Psoas muscle (tissue), 8 donors: ENCODE measurements around the gene TM2D1. TPM values are rescaled to one million over a fixed set of nuclear protein-coding genes. Genes with fewer than 3 reads are reported as not detected.

Source experiments
- ATAC-seq, 4 donors: fragments of 200-7000 bp; cut with Tn5 transposase; one replicate each; pipeline ENCODE4 v1.9.1; 2020; ENCODE audit warnings: moderate library complexity in 3 of 4, mild to moderate bottlenecking in 2 of 4
- DNase-seq, 2 donors: peaks; one replicate each; pipeline ENCODE4 v3.0.0-alpha.2; 2020
- H3K27ac ChIP-seq: fragments of 200-600 bp; one replicate; pipeline ENCODE4 v1.8.0; 2022
- H3K27me3 ChIP-seq, 3 donors: fragments of 200-600 bp in 1 of 3; one replicate each; pipeline versions ENCODE4 v1.6.1 to v1.8.0; 2013 to 2022; ENCODE audit warnings: low read length in 2 of 3, mild to moderate bottlenecking in 2 of 3, moderate library complexity in 1 of 3; ENCODE audit not compliant: insufficient read depth in 3 of 3
- H3K36me3 ChIP-seq, 2 donors: fragments of 200-600 bp in 1 of 2; one replicate each; pipeline versions ENCODE4 v1.6.1 to v1.8.0; 2013 to 2022; ENCODE audit warnings: low read depth in 1 of 2, mild to moderate bottlenecking in 1 of 2, moderate library complexity in 1 of 2; ENCODE audit not compliant: insufficient read depth in 1 of 2
- H3K4me1 ChIP-seq: fragments of 200-600 bp; one replicate; pipeline ENCODE4 v1.8.0; 2022
- H3K4me3 ChIP-seq: fragments of 200-600 bp; one replicate; pipeline ENCODE4 v1.8.0; 2022; ENCODE audit warnings: mild to moderate bottlenecking
- H3K9me3 ChIP-seq: fragments of 200-600 bp; one replicate; pipeline ENCODE4 v1.8.0; 2022
- CTCF ChIP-seq: fragments of 200-600 bp; IDR thresholded peaks from one replicate; pipeline ENCODE4 v1.8.0; 2022; ENCODE audit warnings: antibody characterized with exemption
- WGBS, 3 donors: extraction: QIAGEN DNeasy Blood & Tissue Kit; methylation state at CpG; one replicate each; pipeline versions ENCODE4 v1.1.6 to v1.1.7; 2013; 5-methylcytosine and 5-hydroxymethylcytosine counted together
- intact Hi-C, 2 donors: fragments of 100-400 bp; cut with DNase I; formaldehyde crosslinking; loops; one replicate each; pipeline versions ENCODE4 v1.11.0 to v1.14.2; 2022
- polyA plus RNA-seq, 3 donors: library from polyadenylated mRNA; stranded (reverse); fragments of 200-250 nt; gene quantifications; one replicate each; pipeline ENCODE4 v1.2.3, GENCODE V29; 2013
- total RNA-seq, 4 donors: library from RNA; stranded (reverse); fragmentation: NEBNext Ultra II Directional in 2 of 4; extraction: Animal tissue kit (Norgen Biotek cat#: 25700) in 2 of 4; gene quantifications; one replicate each; pipeline versions ENCODE4 v1.2.1 to v1.2.4, GENCODE V29; 2021 to 2023
- donor health status: healthy with polysubstance abuse.
- donor health status: DM: no; HTN: no; CAD: no; lungs with moderate emphysema.
- donor health status: Bipolar disorder and iron deficiency.
- donor health status: healthy.
- donor health status: DM: yes; HTN: yes; CAD: no.
- donor health status: DM: no; HTN: no; CAD: no.
- donor health status: DM: no; HTN: no; CAD: no.
- donor health status: DM: yes; HTN: yes; CAD: no.

The TM2D1 gene
- total and polyA plus RNA-seq, 7 donors = 29.5 to 52.9 (median 32.8) TPM

DNA sequence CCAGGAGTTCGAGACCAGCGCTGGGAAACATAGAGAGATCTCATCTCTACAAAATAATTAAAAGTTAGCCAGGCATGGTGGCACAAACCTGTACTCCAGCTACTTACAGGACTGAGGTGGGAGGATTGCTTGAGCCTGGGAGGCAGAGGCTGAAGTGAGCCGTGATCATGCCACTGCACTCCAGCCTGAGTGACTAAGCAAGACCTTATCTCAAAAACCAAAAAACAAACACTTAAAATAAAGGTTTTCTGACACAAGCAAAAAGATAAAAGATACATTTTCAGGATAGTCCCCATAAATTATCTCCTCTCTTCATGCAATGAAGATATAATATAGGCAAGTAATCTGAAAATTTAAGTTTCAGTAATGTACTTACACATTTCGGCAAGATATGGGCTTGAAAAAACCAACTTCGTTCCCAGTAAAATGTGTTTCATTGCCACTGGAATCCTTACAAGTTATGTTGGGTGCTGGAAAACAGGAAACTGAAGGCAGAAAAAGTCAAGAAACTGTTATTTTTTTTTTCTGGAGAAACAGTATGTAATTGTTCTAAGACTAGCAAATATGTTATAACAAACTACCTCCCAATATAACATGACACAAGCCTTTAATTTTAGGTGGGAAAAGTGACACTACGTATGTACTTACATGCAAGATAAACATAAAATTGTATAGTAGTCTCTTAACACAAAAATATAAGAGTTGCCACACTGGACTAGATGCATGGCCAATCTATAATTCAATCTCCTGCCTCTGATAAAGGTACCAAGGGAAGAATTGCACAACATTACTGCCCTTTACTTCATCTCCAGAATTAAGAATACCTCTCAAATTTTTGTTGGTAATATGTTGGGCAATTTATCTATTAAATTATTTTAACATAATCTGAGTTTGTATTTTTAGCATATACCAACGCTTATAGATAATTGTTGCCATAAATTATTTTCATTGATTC lies 15.7 kb downstream of the TM2D1 start:
- H3K27me3 ChIP-seq = no peaks in the 10 kb centered on the region
- H3K36me3 ChIP-seq = peaks cover 0 to 54% of the 10 kb centered on the region in 2 donors
- ATAC-seq (no peak), DNase-seq (no peak)
- no peak overlapping the region for H3K4me3 ChIP-seq
- TF ChIP-seq CTCF = no peak
- no peak overlapping the region for H3K27ac ChIP-seq
- WGBS, 3 donors = 97% methylated on average over 7 of the region's 7 CpGs
- H3K4me1 ChIP-seq = no peaks in the 10 kb centered on the region
- H3K9me3 ChIP-seq = no peaks in the 10 kb centered on the region
- intact Hi-C loops = no loop called here

DNA sequence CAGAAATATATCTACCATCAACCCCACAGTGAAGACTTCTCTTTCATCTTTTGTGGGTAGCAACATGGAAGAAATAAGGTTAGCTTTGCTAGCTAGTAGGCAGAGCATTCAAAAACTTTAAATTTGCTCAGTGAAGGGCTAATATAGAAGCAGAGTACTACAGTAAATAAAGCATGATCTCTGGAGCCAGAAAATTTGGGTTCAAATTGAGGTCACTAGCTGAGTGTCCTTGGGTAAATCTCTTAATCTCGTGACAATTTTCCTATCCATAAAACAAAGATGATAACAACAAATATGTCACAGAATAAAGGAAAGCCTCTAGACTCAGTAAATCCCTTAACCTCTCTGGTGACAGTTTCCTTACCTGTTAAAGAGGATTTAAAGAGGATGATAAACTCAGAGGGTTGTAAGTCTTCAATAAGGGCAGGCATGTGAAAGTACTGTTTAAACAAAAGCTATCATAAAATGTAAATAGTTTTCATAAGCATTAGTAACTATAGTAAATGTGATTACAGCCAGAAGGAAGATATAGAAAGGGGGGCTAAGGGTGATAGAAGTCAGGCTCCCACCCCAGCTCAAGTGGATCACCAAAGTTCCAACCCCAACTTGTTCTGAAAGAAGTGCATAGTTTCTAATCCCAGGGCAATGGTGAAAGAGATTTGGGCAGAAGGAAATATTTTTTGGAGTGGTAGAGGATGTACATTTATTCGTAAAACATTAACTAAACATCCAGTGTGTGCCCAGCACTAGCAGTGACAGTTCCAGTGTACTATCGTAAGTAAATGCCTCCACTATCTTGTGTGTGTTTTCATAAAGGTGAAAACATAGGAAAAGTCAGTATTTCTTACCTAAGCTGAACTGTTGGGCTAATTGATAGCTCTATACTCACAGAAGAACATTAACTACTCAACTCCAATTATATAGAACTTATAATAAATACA lies 24.8 kb downstream of the TM2D1 start:
- DNase-seq (no peak), ATAC-seq (no peak)
- H3K9me3 ChIP-seq = no peaks in the 10 kb centered on the region
- 69 to 71% (median 71%) methylated on average over 3 of the region's 3 CpGs for WGBS, 3 donors
- H3K4me3 ChIP-seq = no peak overlapping the region
- intact Hi-C loops = no loop called here
- no peaks in the 10 kb centered on the region for H3K27me3 ChIP-seq
- peaks cover 5 to 77% of the 10 kb centered on the region in 2 donors for H3K36me3 ChIP-seq
- TF ChIP-seq CTCF = no peak
- no peak overlapping the region for H3K27ac ChIP-seq
- no peaks in the 10 kb centered on the region for H3K4me1 ChIP-seq

- no peaks in the 10 kb centered on the region for H3K27me3 ChIP-seq
- no peak overlapping the region for H3K27ac ChIP-seq
- H3K9me3 ChIP-seq = no peaks in the 10 kb centered on the region
- H3K4me3 ChIP-seq = no peak overlapping the region
- intact Hi-C loops = no loop called here
- no peaks in the 10 kb centered on the region for H3K4me1 ChIP-seq
- TF ChIP-seq CTCF = no peak
- no peak for ATAC-seq
- DNase-seq = no peak
- 48 to 68% (median 51%) methylated on average over 3 of the region's 3 CpGs for WGBS, 3 donors
- H3K36me3 ChIP-seq = peaks cover 0 to 53% of the 10 kb centered on the region in 2 donors
Measured at GRCh38 chr1:61692155-61692800, 32.7 kb downstream of the TM2D1 start.

DNA sequence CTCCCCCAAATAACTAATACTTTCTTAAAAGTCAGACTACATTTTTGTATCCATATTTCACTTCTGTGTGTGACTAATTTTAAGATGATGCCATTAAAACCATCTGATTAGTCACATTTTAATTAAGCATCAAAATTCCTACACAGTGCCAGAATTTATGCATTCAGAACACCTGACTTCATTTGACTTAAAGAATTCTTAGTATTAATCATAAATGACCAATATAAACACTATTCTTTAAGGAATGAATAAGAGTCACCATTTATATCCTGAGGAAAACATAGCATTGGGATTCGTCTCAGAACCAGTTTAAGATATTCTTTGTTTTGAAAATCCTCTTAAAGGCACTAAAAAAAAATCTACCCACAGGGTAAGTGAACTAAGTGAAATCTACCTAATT lies 37.0 kb downstream of the TM2D1 start:
- Histone ChIP-seq H3K4me1 (no peaks in the 10 kb centered on the region), H3K27ac (no peak overlapping the region), H3K4me3 (no peak overlapping the region), H3K9me3 (no peaks in the 10 kb centered on the region), H3K27me3 (no peaks in the 10 kb centered on the region), H3K36me3 (peaks cover 0 to 39% of the 10 kb centered on the region in 2 donors)
- ATAC-seq (no peak), DNase-seq (no peak)
- WGBS, 3 donors = 82 to 100% (median 90%) methylated on average over 1 of the region's 1 CpG
- intact Hi-C loops = no loop called here
- TF ChIP-seq CTCF = no peak
